Vagina (tissue), 2 donors: ENCODE measurements around the gene DLG2. TPM values are rescaled to one million over a fixed set of nuclear protein-coding genes. Genes with fewer than 3 reads are reported as not detected.

ENCODE experiments used
- DNase-seq, 2 donors: peaks; one replicate each; pipeline ENCODE4 v3.0.0-alpha.2; 2017; ENCODE audit errors: extremely low spot score in 2 of 2
- H3K27ac ChIP-seq: fragments of 200-600 bp; sonication (generic); one replicate; pipeline ENCODE4 v1.5.1; 2019
- H3K27me3 ChIP-seq: fragments of 200-600 bp; sonication (generic); one replicate; pipeline ENCODE4 v1.5.1; 2019
- H3K36me3 ChIP-seq, 2 donors: fragments of 200-600 bp; sonication (generic); one replicate each; pipeline ENCODE4 v1.5.1; 2017 to 2019
- H3K4me1 ChIP-seq: fragments of 200-600 bp; sonication (generic); one replicate; pipeline ENCODE4 v1.5.1; 2019
- H3K4me3 ChIP-seq, 2 donors: fragments of 200-600 bp; sonication (generic); 1 replicate in 1 of 2; 2 replicates in 1 of 2; pipeline ENCODE4 v1.5.1; 2016 to 2019
- H3K9me3 ChIP-seq: fragments of 200-600 bp; sonication (generic); one replicate; pipeline ENCODE4 v1.5.1; 2019
- CTCF ChIP-seq, 3 experiments: fragments of 450-650 bp in 2 of 3; fragments of 200-600 bp in 1 of 3; sonication (generic) in 1 of 3; IDR thresholded peaks; one replicate each; pipeline ENCODE4 v1.5.1; 2017 to 2019; ENCODE audit warnings: antibody characterized with exemption in 3 of 3, mild to moderate bottlenecking in 2 of 3, moderate library complexity in 2 of 3
- POLR2A ChIP-seq, 2 donors: fragments of 450-650 bp; IDR thresholded peaks; one replicate each; pipeline ENCODE4 v1.6.1; 2017; ENCODE audit warnings: antibody characterized with exemption in 2 of 2, mild to moderate bottlenecking in 2 of 2, moderate library complexity in 2 of 2
- POLR2AphosphoS5 ChIP-seq, 2 donors: sonication (generic); formaldehyde crosslinking; IDR thresholded peaks; one replicate each; pipeline ENCODE4 v1.9.0; 2017; ENCODE audit warnings: antibody characterized with exemption in 2 of 2, mild to moderate bottlenecking in 2 of 2, low read depth in 1 of 2; ENCODE audit not compliant: insufficient read depth in 1 of 2
- intact Hi-C: fragments of 100-400 bp; cut with DNase I; formaldehyde crosslinking; loops from one replicate; pipeline ENCODE4 v1.15.1; 2023
- total RNA-seq: library from RNA; depleted of rRNA; stranded (reverse); fragments of >200 nt; gene quantifications from one replicate; pipeline ENCODE4 v1.2.3, GENCODE V29; 2016

The DLG2 gene
- total RNA-seq, 1 donor from 2014 or later: 10.1 TPM

DNA sequence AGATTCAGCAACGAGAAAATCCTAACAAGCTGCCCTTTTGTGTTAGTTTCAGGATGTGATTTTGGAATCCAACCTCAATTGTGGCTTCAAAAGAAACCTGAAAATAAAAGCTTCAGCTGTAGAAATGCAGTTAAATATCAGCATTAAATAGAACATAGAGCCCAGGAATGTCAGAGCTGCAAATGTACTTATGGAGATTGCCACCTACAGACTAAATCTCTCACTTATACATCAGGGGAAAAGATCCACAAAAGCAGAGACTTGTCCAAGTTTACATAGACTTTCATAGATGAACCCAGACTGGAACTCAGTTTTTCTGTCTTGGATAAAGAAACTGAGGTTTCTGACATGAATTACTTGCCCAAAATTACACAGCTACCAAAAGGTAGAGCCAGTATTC lies 446.6 kb downstream of the DLG2 start:
- Histone ChIP-seq H3K27me3 (no peaks in the 10 kb centered on the region), H3K36me3 (no peaks in the 10 kb centered on the region), H3K4me3 (no peak overlapping the region), H3K9me3 (no peaks in the 10 kb centered on the region), H3K4me1 (no peaks in the 10 kb centered on the region), H3K27ac (no peak overlapping the region)
- no peak for DNase-seq
- intact Hi-C loops: no loop called here
- TF ChIP-seq POLR2A (IDR thresholded peaks at IDR 0.05) (no peak), POLR2AphosphoS5 (IDR thresholded peaks at IDR 0.05; ENCODE audit: insufficient read depth in 1 of 2, low read depth in 1 of 2) (no peak), CTCF (IDR thresholded peaks at IDR 0.05) (no peak)

GRCh38 chr11:85171648-85172257 lies 455.4 kb downstream of the DLG2 start:
- no peak overlapping the region for H3K4me3 ChIP-seq
- H3K27ac ChIP-seq: no peak overlapping the region
- H3K9me3 ChIP-seq: no peaks in the 10 kb centered on the region
- no peak for TF ChIP-seq POLR2A (IDR thresholded peaks at IDR 0.05)
- TF ChIP-seq CTCF (IDR thresholded peaks at IDR 0.05): no peak
- no peak for DNase-seq
- no peaks in the 10 kb centered on the region for H3K27me3 ChIP-seq
- H3K36me3 ChIP-seq: no peaks in the 10 kb centered on the region
- H3K4me1 ChIP-seq: no peaks in the 10 kb centered on the region
- intact Hi-C loops: no loop called here

GRCh38 chr11:85170184-85170583 lies 457.0 kb downstream of the DLG2 start:
- intact Hi-C loops: no loop called here
- Histone ChIP-seq H3K4me1 (no peaks in the 10 kb centered on the region), H3K27ac (no peak overlapping the region), H3K36me3 (no peaks in the 10 kb centered on the region), H3K27me3 (no peaks in the 10 kb centered on the region), H3K9me3 (no peaks in the 10 kb centered on the region), H3K4me3 (no peak overlapping the region)
- DNase-seq: no peak
- TF ChIP-seq POLR2AphosphoS5 (IDR thresholded peaks at IDR 0.05; ENCODE audit: insufficient read depth in 1 of 2, low read depth in 1 of 2) (no peak), POLR2A (IDR thresholded peaks at IDR 0.05) (no peak), CTCF (IDR thresholded peaks at IDR 0.05) (no peak)

DNA sequence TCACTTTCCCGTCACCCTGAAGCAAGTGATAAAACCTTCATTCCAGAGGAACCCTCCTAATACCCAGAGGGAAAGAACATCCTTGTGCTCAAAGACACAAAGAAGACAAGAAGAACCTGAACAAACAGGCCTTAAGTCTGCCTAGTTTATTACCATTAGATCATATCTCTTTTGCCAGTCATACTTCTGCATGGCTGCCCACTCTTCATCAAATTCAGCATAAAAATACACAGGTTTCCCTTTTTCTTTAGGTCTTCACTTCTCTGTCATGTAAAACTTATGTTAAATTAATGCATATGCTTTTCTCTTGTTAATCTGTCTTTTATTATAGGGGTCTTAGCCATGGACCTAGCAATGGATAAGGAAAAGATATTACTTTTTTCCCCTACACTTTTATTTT lies 459.7 kb downstream of the DLG2 start:
- no peak overlapping the region for H3K27ac ChIP-seq
- no peaks in the 10 kb centered on the region for H3K4me1 ChIP-seq
- H3K9me3 ChIP-seq: no peaks in the 10 kb centered on the region
- no peaks in the 10 kb centered on the region for H3K27me3 ChIP-seq
- no peaks in the 10 kb centered on the region for H3K36me3 ChIP-seq
- TF ChIP-seq CTCF (IDR thresholded peaks at IDR 0.05): no peak
- TF ChIP-seq POLR2AphosphoS5 (IDR thresholded peaks at IDR 0.05; ENCODE audit: insufficient read depth in 1 of 2, low read depth in 1 of 2): no peak
- no peak for TF ChIP-seq POLR2A (IDR thresholded peaks at IDR 0.05)
- no peak overlapping the region for H3K4me3 ChIP-seq
- DNase-seq: no peak
- intact Hi-C loops: no loop called here

- Histone ChIP-seq H3K36me3 (no peaks in the 10 kb centered on the region), H3K4me1 (no peaks in the 10 kb centered on the region), H3K9me3 (no peaks in the 10 kb centered on the region), H3K27me3 (no peaks in the 10 kb centered on the region), H3K27ac (no peak overlapping the region), H3K4me3 (no peak overlapping the region)
- no peak for DNase-seq
- TF ChIP-seq POLR2AphosphoS5 (IDR thresholded peaks at IDR 0.05; ENCODE audit: insufficient read depth in 1 of 2, low read depth in 1 of 2): no peak
- intact Hi-C loops: no loop called here
These were observed 460.1 kb downstream of the DLG2 start for GRCh38 chr11:85167038-85167437.
